H54 (cell line): ENCODE data around the gene TRAF1.

ENCODE experiments used
- DNase-seq: peaks from one replicate; pipeline ENCODE4 v3.0.0; 2011; ENCODE audit warnings: low spot score, mixed read lengths; ENCODE audit not compliant: insufficient read length
- FAIRE-seq: peaks from 3 replicates; lab custom pipeline; 2011; peaks lifted over from hg19 to GRCh38; lab: Jason Lieb, UNC
- POLR2A ChIP-seq: IDR thresholded peaks from 2 replicates; pipeline ENCODE4 v1.6.1; 2011; ENCODE audit warnings: low read depth, mild to moderate bottlenecking, low read length

TRAF1 gene

DNA sequence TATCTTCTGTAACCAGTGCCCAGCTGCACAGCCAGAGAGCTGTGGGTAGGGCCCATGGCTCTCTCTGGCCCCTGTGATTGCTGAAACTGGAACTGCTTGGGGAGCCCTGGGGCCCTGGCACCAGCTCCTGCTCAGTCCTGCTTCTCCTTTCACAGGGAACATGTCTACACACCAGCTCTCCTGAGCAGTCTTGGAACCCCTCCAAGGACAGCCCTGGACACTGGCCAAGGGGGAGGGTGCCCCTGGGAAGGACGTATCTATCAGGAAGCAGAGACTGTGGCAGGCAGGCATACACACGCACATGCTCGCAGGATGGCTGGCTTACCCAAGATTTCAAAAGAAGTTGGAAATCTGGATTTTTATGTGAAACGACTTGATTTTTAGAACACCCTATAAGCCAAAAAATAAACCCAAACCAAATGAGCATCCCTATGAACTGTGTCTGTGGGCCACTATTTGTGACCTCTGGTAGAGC is 8.8 kb upstream of the TRAF1 start:
- peak; percentile 95 for DNase-seq
- FAIRE-seq, result peak; percentile 95
- TF ChIP-seq POLR2A, result no peak

DNA sequence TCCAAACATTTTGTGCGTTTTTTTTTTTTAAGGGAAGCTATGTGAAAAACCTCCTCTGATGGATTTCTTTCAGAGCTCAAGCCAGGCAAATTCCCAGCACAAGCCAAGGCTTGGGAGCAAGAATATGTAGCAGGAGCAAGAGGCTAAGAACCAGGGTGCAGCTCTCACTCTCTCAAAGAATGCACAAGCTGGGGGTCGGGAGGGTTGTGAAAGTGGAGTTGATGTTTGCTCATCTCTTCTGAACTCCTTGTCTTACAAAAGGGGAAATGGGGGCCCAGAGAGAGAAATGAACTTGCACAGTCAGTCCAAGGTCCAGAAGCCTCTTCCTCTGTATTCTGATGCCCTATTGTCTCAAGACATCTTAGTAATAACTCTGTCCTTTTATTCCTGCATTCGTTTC is 7.7 kb upstream of the TRAF1 start:
- DNase-seq (no peak), FAIRE-seq (no peak)

DNA sequence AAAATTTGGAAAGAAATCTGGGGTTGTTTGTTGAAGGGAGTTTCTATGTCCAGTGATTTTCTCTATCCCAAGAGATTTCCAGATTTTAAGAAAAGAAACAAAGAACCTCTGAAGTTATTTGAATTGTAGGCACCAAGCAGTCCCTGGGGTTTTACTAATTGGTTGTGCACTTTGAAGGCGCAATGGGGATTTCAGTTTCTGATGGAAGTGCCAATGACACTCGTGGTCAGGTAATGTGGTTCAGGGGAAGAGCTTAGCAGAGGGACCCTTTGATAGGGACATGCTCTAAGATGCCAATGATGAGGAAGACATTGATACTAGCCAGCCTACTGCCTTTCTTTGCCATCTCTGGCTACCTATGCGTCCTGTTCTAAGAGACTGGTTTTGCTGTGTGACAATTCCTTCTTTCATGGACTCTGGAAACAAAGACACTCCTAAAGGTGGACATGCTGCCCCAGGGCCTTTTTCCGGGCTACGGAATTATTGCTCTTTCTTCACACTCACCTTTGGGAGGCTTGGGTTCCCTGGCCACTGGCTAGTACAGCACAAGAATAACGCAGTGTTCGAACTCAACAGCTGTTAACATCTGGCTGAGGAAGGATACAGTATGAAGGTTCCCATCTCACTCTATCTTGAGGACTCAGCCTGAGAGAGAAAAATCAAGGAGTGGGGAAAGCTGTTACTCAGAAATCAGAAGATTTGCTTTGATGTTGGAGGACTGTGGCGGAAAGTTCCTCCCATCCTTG is 6.9 kb upstream of the TRAF1 start:
- FAIRE-seq, result no peak
- no peak for TF ChIP-seq POLR2A
- DNase-seq, result no peak

More for the DNA sequence above, 7.7 kb upstream of the TRAF1 start:
- TF ChIP-seq POLR2A, result no peak

DNA sequence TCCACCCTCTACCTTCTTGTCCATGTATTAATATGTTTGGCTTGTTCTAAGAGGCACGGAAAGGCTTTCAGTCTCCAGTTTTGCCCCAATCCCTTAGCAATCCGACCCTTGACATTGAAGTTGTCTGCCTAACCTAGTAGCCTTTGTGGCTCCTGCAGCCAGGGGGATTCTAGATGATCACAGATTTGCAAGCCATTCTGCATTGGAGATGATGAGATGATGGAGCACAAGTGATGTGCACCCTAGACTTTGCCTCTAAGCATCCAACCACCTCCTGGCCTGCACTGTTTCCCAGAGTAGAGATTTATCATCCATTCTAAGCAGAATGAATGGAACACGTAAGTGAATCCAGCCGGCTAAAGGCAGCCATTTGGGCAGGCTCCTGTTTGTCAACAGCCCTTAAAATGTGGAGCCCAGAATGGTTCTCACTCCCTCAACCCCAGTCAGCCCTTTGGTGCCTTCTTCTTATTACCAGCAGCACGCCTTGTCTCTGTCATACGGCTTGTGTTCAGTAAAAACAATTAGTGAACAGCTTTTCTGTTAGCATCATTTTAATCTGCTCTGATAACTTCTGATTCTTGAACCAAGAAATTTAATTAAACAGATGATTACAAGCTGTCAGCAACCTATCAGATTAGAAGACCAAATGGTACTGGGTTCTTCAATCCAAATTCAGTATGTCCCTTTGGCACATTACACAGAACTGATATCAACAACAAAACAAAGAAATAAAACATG is 5.7 kb upstream of the TRAF1 start:
- no peak for FAIRE-seq
- no peak for DNase-seq
- TF ChIP-seq POLR2A, result no peak

DNA sequence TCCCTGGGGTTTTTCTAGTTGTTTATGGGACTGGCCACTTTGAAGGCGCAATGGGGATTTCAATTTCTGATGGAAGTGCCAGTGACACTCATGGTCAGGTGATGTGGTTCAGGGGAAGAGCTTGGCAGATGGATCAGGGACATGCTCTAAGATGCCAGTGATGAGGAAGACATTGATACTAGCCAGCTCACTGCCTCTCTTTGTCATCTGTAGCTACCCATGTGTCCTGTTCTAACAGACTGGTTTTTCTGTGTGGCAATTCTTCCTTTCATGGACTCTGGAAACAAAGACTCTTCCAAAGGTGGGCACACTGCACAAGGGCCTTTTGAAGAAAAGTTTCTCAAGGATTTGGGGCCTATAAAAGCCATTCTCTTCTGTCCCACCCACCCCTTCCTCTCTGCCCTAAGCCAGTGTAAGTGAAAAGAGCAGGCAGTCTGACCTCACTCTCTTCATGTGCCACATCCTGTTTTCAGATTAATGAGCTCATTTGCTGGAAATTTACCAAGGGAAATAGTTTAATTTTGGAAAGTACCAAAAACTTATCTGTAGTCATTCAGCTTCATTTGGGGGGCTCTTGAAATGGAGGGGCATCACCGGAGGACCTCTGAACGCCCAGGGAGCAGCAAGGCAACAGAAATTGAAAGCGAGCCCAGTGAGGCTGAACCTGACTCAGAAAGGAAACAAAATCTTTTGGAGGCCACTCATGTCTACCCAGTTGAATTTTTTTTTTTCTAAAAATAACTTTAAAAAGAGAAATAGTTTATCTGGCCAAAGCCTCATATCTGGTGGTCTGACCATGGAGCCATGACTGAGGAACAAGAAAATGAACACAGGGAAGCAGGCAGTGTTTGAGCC is 4.9 kb upstream of the TRAF1 start:
- FAIRE-seq (peak; percentile 36), DNase-seq (peak; percentile 88)
- TF ChIP-seq POLR2A, result no peak

DNA sequence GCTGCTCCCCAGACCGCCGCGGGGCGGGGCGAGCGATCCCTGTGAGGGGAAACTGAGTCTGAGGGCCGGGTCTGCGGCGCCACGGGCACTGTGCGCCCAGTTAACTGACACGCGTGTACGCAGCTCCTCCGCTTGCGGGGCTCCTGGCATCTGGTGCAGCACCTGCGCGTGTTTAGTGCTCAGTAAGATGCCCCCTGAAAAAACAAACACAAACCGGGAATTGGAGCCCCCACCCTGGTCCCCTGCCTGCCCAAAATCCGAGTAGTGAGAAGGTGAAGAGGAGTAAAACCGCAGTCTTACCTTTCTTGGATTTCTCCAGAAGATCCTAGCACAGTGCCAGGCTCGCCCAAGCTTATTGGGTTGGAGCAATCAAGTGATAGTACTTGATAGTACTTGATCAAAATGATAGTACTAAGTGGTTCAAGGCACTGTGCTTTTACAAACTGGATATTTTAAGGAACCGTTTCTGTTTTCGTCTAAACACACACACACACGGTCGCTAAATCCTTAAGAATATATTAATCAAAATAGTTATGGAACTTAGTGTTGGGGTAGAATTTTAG is 2.7 kb upstream of the TRAF1 start:
- no peak for DNase-seq
- no peak for FAIRE-seq
- no peak for TF ChIP-seq POLR2A

DNA sequence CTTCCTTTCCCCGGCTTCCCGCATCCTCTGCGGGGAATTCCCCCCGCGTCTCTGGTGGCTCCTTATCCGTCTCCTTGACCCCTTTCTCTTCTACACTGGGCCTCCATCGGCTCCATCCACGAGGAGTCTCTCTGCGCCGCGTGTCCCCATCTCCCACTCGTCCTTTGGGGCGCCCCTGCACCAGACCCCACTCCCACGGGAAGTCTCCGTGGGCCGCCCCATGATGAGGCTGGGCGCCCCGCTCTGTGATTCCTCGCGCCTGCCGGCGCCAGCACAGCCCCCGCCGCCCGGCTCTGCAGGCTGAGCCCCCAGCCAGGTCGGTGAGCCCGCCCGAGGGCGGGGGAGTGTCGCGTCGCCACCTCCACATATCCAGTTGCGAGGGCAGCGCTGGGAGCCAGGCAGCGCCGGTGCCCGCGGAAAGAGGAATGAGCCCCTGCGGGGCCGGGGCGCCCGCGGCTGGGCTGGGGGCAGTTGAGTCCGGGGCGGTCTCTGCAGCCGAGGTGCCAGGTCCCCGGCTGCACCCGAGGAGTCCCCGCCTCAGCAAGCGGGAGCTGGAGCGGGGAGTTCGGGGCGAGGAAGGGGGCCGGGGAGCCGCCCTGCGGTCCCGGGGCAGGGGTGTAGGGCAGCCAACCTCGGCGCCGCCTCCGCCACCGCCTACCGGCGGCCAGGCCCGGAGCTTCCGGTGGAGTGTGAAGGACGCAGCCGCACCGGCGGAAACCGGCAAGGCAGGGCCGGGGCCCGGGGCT is 2.1 kb upstream of the TRAF1 start:
- DNase-seq (no peak), FAIRE-seq (no peak)
- no peak; the same call in 1 of the 2 replicates for TF ChIP-seq POLR2A

DNA sequence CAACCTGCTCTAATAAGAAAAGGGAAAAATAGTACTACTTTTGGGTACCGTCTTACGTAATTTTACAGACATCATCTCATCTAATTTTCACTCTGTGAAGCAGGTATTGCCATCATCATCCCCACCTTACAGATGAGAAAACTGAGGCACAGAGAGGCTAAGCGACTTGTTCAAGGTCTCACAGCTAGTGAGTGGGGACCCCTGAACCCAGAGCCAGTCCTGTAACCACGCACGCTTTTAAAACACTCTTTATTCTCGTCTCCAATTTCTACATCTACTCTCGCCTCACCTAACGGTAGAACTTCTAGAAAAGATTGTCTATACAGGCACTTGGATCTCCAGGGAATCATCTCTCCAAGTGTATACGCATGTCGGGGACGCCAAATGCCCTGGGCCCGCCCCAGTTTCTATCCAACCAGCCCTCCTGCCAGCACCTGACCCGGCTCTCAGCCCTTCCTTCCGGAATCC is 1.5 kb upstream of the TRAF1 start:
- no peak for TF ChIP-seq POLR2A
- FAIRE-seq, result no peak
- DNase-seq, result no peak

DNA sequence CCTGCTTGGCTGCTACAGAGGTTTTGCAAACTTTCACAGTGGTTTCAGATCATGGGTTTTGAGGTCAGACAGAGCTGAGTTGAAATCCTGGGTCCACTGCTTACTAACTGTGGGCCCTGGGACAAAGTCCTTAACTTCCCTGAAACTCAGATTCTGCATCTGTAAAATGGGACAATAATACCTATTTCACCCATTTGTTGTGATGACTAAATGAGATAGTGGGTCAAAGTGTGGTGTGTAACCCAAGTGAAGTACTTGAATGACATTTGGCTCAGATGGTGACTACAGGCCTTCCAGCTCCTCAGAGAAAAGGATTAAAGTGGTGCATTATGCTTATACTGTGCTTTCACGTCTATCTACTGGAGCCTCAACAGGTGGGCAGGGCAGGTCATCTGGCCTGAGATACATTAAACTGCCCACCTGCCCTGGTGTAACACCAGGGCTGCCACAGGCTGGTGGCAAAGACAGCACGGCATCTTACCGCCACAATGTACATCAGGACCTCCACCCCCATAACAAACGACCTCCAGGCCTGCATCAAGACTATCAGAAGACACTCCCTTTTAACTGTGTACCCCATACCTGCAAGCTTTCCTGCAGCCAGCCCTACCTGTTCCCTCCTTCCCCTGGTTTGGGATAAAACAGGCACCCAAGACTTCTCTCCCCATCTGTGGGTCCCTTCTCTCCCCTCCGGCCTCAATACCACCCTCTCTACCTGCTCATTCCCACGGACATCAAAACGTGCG is 846 bp upstream of the TRAF1 start:
- TF ChIP-seq POLR2A, result no peak
- FAIRE-seq, result no peak
- DNase-seq, result no peak

DNA sequence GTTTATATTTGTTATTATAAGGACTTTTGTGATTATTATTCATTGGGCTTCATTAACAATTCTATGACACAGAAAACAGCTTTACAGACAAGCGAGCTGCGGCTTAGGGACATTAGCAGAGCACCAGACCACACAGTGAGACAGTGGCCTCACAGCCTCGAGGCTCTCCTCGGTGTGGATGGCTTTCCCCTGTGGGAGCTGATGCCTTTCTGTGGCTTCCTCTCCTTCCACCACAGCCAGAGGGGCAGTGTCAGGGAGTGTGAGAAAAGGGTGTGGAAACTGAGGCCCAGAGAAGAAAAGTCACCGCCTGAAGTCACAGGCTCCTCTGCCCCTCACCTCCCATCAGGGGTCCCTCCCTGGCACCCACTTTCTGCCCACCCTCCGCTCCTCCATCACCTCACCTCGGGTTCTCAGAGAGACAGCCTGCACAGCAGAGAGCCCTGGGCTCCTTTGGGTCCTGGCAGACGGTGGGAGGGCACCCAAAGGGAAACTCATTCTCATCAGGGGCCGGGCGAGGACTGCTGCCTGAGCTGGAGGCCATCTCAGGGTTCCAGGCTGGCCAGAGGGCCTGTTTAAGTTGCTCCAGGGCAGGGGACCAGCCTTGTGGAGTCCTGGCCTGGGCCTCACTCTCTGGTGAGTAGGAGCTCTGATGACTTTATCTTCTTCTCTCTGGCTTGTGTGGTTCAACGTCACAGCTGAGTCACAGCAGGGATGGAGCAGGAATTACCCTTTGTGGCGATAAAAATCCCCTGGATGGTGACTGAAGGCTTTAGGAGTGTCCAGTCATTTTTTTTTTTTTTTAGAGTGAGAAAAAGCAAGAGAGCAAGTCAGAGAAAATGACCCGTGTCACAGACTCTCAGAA is 830 bp downstream of the TRAF1 start:
- peak; percentile 30; the same call in 1 of the 2 replicates for TF ChIP-seq POLR2A
- DNase-seq (peak; percentile 100), FAIRE-seq (peak; percentile 84)
